Ectodermal cell (in vitro differentiated cells): ENCODE data around the gene BNC2.
A peak's percentile ranks its signal among the peaks of the same experiment; 100 is the strongest.

ENCODE experiments used
- H3K27ac ChIP-seq: 2 replicates; pipeline ENCODE4 v1.7.0; 2013; ENCODE audit warnings: mild to moderate bottlenecking, low read depth, low read length; ENCODE audit not compliant: insufficient read depth, poor library complexity, severe bottlenecking
- H3K27me3 ChIP-seq: 2 replicates; pipeline ENCODE4 v1.7.0; 2013; ENCODE audit warnings: mild to moderate bottlenecking, low read length; ENCODE audit not compliant: insufficient read depth, control insufficient read depth, poor library complexity, severe bottlenecking
- H3K36me3 ChIP-seq: one replicate; pipeline ENCODE4 v1.7.0; 2013; ENCODE audit warnings: low read length; ENCODE audit not compliant: control insufficient read depth, insufficient read depth
- H3K4me1 ChIP-seq: one replicate; pipeline ENCODE4 v1.7.0; 2013; ENCODE audit warnings: low read length; ENCODE audit not compliant: control insufficient read depth, insufficient read depth
- H3K4me3 ChIP-seq: 2 replicates; pipeline ENCODE4 v1.7.0; 2013; ENCODE audit warnings: low read depth, low read length, control low read depth; ENCODE audit not compliant: insufficient read depth
- H3K9me3 ChIP-seq: 2 replicates; pipeline ENCODE4 v1.7.0; 2013; ENCODE audit warnings: mild to moderate bottlenecking, low read length, moderate library complexity; ENCODE audit not compliant: control insufficient read depth
- WGBS, 2 experiments: methylation state at CpG; one replicate each; pipeline ENCODE4 v1.1.7; 2013; ENCODE audit warnings: missing lambda C conversion rate in 2 of 2; 5-methylcytosine and 5-hydroxymethylcytosine counted together

Gene BNC2

GRCh38 chr9:16721972-16722371 is 148.5 kb downstream of the BNC2 start:
- H3K4me1 ChIP-seq = no peaks in the 10 kb centered on the region
- H3K36me3 ChIP-seq = no peaks in the 10 kb centered on the region
- H3K27ac ChIP-seq = no peak overlapping the region
- no peak overlapping the region for H3K4me3 ChIP-seq
- no peaks in the 10 kb centered on the region for H3K9me3 ChIP-seq
- WGBS, 2 experiments = 73 to 85% methylated on average over 5 to 6 of the region's 6 CpGs
- no peaks in the 10 kb centered on the region for H3K27me3 ChIP-seq

- Histone ChIP-seq H3K27me3 (no peaks in the 10 kb centered on the region), H3K27ac (no peak overlapping the region), H3K4me3 (no peak overlapping the region), H3K9me3 (no peaks in the 10 kb centered on the region), H3K36me3 (no peaks in the 10 kb centered on the region), H3K4me1 (no peaks in the 10 kb centered on the region)
- WGBS, 2 experiments = 73 to 93% methylated on average over 3 of the region's 3 CpGs
Measured at GRCh38 chr9:16720386-16720785, 150.1 kb downstream of the BNC2 start.

- Histone ChIP-seq H3K9me3 (no peaks in the 10 kb centered on the region), H3K27me3 (no peaks in the 10 kb centered on the region), H3K4me1 (no peaks in the 10 kb centered on the region), H3K27ac (no peak overlapping the region), H3K4me3 (no peak overlapping the region), H3K36me3 (no peaks in the 10 kb centered on the region)
- 64 to 73% methylated on average over 3 to 4 of the region's 4 CpGs for WGBS, 2 experiments
Measured at GRCh38 chr9:16719921-16720320, 150.5 kb downstream of the BNC2 start.

GRCh38 chr9:16718952-16719351 is 151.5 kb downstream of the BNC2 start:
- no peaks in the 10 kb centered on the region for H3K9me3 ChIP-seq
- no peaks in the 10 kb centered on the region for H3K36me3 ChIP-seq
- H3K4me3 ChIP-seq = no peak overlapping the region
- no peaks in the 10 kb centered on the region for H3K4me1 ChIP-seq
- H3K27ac ChIP-seq = no peak overlapping the region
- 86 to 93% methylated on average over 3 of the region's 3 CpGs for WGBS, 2 experiments
- H3K27me3 ChIP-seq = no peaks in the 10 kb centered on the region

- no peak overlapping the region for H3K4me3 ChIP-seq
- no peaks in the 10 kb centered on the region for H3K4me1 ChIP-seq
Measured at GRCh38 chr9:16718296-16718695, 152.2 kb downstream of the BNC2 start.

GRCh38 chr9:16716601-16717000 is 153.9 kb downstream of the BNC2 start:
- Histone ChIP-seq H3K27ac (no peak overlapping the region), H3K9me3 (no peaks in the 10 kb centered on the region), H3K36me3 (no peaks in the 10 kb centered on the region), H3K4me3 (no peak overlapping the region), H3K27me3 (no peaks in the 10 kb centered on the region), H3K4me1 (peaks cover 12% of the 10 kb centered on the region)
- 93 to 97% methylated on average over 5 of the region's 5 CpGs for WGBS, 2 experiments

More at GRCh38 chr9:16718296-16718695, 152.2 kb downstream of the BNC2 start:
- 100% methylated on average over 1 of the region's 1 CpG for WGBS, 2 experiments
- Histone ChIP-seq H3K27me3 (no peaks in the 10 kb centered on the region), H3K36me3 (no peaks in the 10 kb centered on the region), H3K27ac (no peak overlapping the region), H3K9me3 (no peaks in the 10 kb centered on the region)

- H3K27me3 ChIP-seq = no peaks in the 10 kb centered on the region
- peaks cover 24% of the 10 kb centered on the region for H3K4me1 ChIP-seq
- H3K4me3 ChIP-seq = no peak overlapping the region
- 94 to 98% methylated on average over 2 of the region's 2 CpGs for WGBS, 2 experiments
- no peaks in the 10 kb centered on the region for H3K36me3 ChIP-seq
- no peaks in the 10 kb centered on the region for H3K9me3 ChIP-seq
- no peak overlapping the region for H3K27ac ChIP-seq
Measured at GRCh38 chr9:16715404-16715803, 155.1 kb downstream of the BNC2 start.

- H3K27ac ChIP-seq = no peak overlapping the region
- no peaks in the 10 kb centered on the region for H3K9me3 ChIP-seq
- no peaks in the 10 kb centered on the region for H3K27me3 ChIP-seq
- H3K4me1 ChIP-seq = peaks cover 48% of the 10 kb centered on the region
- 52 to 59% methylated on average over 4 of the region's 4 CpGs for WGBS, 2 experiments
- H3K4me3 ChIP-seq = no peak overlapping the region
- no peaks in the 10 kb centered on the region for H3K36me3 ChIP-seq
Measured at GRCh38 chr9:16712787-16713186, 157.7 kb downstream of the BNC2 start.

GRCh38 chr9:16710888-16711287 is 159.6 kb downstream of the BNC2 start:
- no peak overlapping the region for H3K27ac ChIP-seq
- H3K4me3 ChIP-seq = peak overlapping the region; percentile 12
- H3K36me3 ChIP-seq = no peaks in the 10 kb centered on the region
- no peaks in the 10 kb centered on the region for H3K27me3 ChIP-seq
- 11 to 17% methylated on average over 6 to 8 of the region's 8 CpGs for WGBS, 2 experiments
- no peaks in the 10 kb centered on the region for H3K9me3 ChIP-seq
- peaks cover 52% of the 10 kb centered on the region for H3K4me1 ChIP-seq

GRCh38 chr9:16709924-16710323 is 160.5 kb downstream of the BNC2 start:
- H3K4me3 ChIP-seq = no peak overlapping the region
- H3K36me3 ChIP-seq = no peaks in the 10 kb centered on the region
- 0 to 17% methylated on average over 1 to 2 of the region's 2 CpGs for WGBS, 2 experiments
- H3K27ac ChIP-seq = no peak overlapping the region
- H3K27me3 ChIP-seq = no peaks in the 10 kb centered on the region
- H3K9me3 ChIP-seq = no peaks in the 10 kb centered on the region
- H3K4me1 ChIP-seq = peaks cover 58% of the 10 kb centered on the region
